Osteocyte (in vitro differentiated cells): Measurements from ENCODE around the gene SUMF1. TPM values are rescaled to one million over a fixed set of nuclear protein-coding genes. Genes with fewer than 3 reads are reported as not detected.

Experiments used
- DNase-seq: peaks from one replicate; pipeline ENCODE4 v3.0.0; 2021; ENCODE audit warnings: mixed read lengths; ENCODE audit not compliant: unreplicated experiment; ENCODE audit errors: extremely low spot score
- H3K27ac Mint-ChIP-seq: one replicate; pipeline ENCODE4 v1.8.0; 2021; ENCODE audit warnings: mild to moderate bottlenecking, mixed read lengths; ENCODE audit not compliant: unreplicated experiment
- H3K27me3 Mint-ChIP-seq: one replicate; pipeline ENCODE4 v1.8.0; 2021; ENCODE audit warnings: mixed read lengths; ENCODE audit not compliant: unreplicated experiment
- H3K36me3 Mint-ChIP-seq: one replicate; pipeline ENCODE4 v1.8.0; 2021; ENCODE audit warnings: mixed read lengths; ENCODE audit not compliant: unreplicated experiment
- H3K4me1 Mint-ChIP-seq: one replicate; pipeline ENCODE4 v1.8.0; 2021; ENCODE audit warnings: mixed read lengths; ENCODE audit not compliant: unreplicated experiment
- H3K4me3 Mint-ChIP-seq: one replicate; pipeline ENCODE4 v1.8.0; 2021; ENCODE audit warnings: mild to moderate bottlenecking, moderate library complexity, mixed read lengths; ENCODE audit not compliant: unreplicated experiment
- H3K9me3 Mint-ChIP-seq: one replicate; pipeline ENCODE4 v1.8.0; 2021; ENCODE audit warnings: mixed read lengths; ENCODE audit not compliant: unreplicated experiment
- total RNA-seq: library from RNA; stranded (reverse); gene quantifications from 2 replicates; pipeline ENCODE4 v1.2.1, GENCODE V29; 2021
- TF ChIP-seq, protein P1 (sequence below): fragments of 200-600 bp; sonication (generic); IDR thresholded peaks from 2 replicates; pipeline ENCODE4 v1.5.0; 2021; ENCODE audit warnings: antibody characterized with exemption, mild to moderate bottlenecking, moderate library complexity

SUMF1 gene
- total RNA-seq, 1 donor from 2014 or later = 44.1 TPM

- Mint-ChIP-seq H3K36me3 (peaks cover 4% of the 10 kb centered on the region), H3K4me1 (peaks cover 7% of the 10 kb centered on the region), H3K27me3 (no peaks in the 10 kb centered on the region), H3K9me3 (peaks cover 5% of the 10 kb centered on the region), H3K4me3 (no peak overlapping the region), H3K27ac (no peak overlapping the region)
- no peak for DNase-seq
- TF ChIP-seq, protein P1, sequence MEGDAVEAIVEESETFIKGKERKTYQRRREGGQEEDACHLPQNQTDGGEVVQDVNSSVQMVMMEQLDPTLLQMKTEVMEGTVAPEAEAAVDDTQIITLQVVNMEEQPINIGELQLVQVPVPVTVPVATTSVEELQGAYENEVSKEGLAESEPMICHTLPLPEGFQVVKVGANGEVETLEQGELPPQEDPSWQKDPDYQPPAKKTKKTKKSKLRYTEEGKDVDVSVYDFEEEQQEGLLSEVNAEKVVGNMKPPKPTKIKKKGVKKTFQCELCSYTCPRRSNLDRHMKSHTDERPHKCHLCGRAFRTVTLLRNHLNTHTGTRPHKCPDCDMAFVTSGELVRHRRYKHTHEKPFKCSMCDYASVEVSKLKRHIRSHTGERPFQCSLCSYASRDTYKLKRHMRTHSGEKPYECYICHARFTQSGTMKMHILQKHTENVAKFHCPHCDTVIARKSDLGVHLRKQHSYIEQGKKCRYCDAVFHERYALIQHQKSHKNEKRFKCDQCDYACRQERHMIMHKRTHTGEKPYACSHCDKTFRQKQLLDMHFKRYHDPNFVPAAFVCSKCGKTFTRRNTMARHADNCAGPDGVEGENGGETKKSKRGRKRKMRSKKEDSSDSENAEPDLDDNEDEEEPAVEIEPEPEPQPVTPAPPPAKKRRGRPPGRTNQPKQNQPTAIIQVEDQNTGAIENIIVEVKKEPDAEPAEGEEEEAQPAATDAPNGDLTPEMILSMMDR = no peak
These were observed 145.3 kb downstream of the SUMF1 start for GRCh38 chr3:4321732-4322131.

DNA sequence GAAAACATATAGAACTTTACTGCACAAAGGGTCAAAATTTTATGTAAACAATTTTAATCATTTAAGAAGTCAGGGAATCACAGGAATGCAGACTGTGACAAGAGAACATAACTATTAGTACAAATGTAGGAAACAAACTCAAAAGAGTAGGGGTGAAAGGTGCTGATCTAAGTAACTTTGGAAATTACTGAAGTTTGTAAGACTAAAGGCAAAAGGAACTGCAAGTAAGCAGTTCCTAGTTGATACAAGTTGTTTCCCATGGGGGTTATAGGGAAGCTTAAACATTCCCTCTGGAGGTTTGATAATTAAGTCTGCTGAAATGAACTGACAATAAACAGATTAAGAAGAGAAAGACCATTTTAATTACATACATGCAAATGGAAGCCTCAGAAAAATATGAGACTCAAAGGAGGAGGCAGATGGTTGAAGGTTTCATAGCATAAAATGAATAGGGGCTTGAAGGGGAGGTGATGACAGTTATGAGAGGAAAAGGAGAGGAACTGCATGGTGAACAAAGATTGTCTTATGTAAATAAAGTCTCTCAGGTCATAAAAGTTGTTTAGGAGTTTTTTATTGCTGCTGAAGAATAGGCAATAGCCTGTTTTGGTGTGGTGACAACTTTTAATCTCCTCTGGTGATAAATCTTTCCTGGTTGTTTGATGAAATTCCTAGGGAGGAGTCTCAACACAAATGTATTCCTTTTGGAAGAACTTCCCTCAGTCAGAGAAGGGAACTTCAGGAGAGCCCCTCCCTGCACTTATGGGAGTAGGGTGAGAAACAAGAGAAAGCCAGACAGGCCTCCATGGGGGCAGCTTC lies 146.8 kb downstream of the SUMF1 start:
- H3K27ac Mint-ChIP-seq = no peak overlapping the region
- peaks cover 9% of the 10 kb centered on the region for H3K9me3 Mint-ChIP-seq
- TF ChIP-seq, protein P1 = no peak
- peaks cover 10% of the 10 kb centered on the region for H3K36me3 Mint-ChIP-seq
- H3K4me1 Mint-ChIP-seq = peaks cover 7% of the 10 kb centered on the region
- no peak overlapping the region for H3K4me3 Mint-ChIP-seq
- no peak for DNase-seq
- H3K27me3 Mint-ChIP-seq = no peaks in the 10 kb centered on the region

DNA sequence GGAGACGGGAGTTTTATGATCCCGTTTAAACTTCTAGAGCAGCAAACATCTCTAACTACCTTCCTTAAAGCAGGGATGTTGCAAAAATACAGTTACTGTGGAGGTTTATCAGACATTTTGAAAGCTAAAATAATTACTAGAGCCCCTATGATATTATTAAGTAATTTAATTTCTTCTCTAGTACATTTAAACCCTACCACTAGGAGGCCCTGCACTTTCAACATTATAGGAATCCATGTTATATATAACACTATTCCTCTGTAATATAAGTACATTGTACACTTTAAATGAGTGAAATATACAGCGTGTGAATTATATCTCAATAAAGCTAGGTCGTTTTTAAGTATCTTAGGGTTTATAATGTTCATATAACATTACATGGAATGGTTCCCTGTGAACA lies 152.4 kb downstream of the SUMF1 start:
- H3K27me3 Mint-ChIP-seq = no peaks in the 10 kb centered on the region
- TF ChIP-seq, protein P1 = peak; percentile 39
- no peak for DNase-seq
- H3K9me3 Mint-ChIP-seq = peaks cover 9% of the 10 kb centered on the region
- H3K27ac Mint-ChIP-seq = no peak overlapping the region
- no peak overlapping the region for H3K4me3 Mint-ChIP-seq
- peaks cover 7% of the 10 kb centered on the region for H3K4me1 Mint-ChIP-seq
- peaks cover 23% of the 10 kb centered on the region for H3K36me3 Mint-ChIP-seq

DNA sequence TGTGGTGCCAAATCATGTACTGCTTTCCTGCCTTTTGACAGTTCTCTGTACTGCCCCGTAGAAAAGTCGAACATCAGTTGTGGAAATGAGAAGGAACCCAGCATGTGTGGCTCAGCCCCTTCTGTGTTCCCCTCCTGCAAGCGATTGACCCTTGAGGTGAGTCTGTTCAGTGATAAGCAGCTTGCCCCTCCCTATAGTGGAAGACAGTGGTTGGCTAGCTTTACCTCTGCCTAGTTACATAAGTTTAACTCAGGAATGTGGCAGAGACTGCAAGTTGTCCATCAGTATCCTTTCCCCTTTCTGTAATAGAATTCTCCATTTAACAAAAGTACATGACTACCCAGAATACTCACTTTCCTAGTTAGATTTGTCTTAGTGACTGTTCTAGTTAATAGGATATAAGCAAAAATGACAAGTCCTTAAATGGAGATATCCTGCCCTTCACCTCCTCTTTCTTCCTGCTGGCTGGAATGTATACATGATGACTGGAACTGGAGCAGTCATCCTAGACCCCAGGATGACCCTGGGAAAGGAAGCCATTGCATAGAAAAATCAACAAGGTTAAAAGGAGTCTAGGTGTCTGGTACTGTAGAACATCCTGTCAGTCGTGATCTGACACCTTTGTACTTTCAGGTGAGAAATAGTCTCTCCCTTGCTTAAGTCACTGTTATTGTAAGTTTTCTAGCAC lies 153.3 kb downstream of the SUMF1 start:
- peaks cover 7% of the 10 kb centered on the region for H3K4me1 Mint-ChIP-seq
- no peaks in the 10 kb centered on the region for H3K27me3 Mint-ChIP-seq
- peaks cover 23% of the 10 kb centered on the region for H3K36me3 Mint-ChIP-seq
- H3K27ac Mint-ChIP-seq = no peak overlapping the region
- no peak overlapping the region for H3K4me3 Mint-ChIP-seq
- TF ChIP-seq, protein P1 = no peak
- peaks cover 4% of the 10 kb centered on the region for H3K9me3 Mint-ChIP-seq
- no peak for DNase-seq

GRCh38 chr3:4311496-4311895 lies 155.6 kb downstream of the SUMF1 start:
- peaks cover 4% of the 10 kb centered on the region for H3K9me3 Mint-ChIP-seq
- H3K4me3 Mint-ChIP-seq = no peak overlapping the region
- H3K36me3 Mint-ChIP-seq = peaks cover 30% of the 10 kb centered on the region
- no peak overlapping the region for H3K27ac Mint-ChIP-seq
- peaks cover 16% of the 10 kb centered on the region for H3K4me1 Mint-ChIP-seq
- DNase-seq = no peak
- H3K27me3 Mint-ChIP-seq = no peaks in the 10 kb centered on the region
- TF ChIP-seq, protein P1 = no peak
